Mesangial cell (primary cell): ENCODE results near the gene TRIP11. TPM values are rescaled to one million over a fixed set of nuclear protein-coding genes. Genes with fewer than 3 reads are reported as not detected.

Experiments
- total RNA-seq: library from RNA; depleted of rRNA; stranded (reverse); fragments of >200 nt; gene quantifications from 2 replicates; pipeline ENCODE4 v1.2.3, GENCODE V29; 2015

TRIP11 gene
- total RNA-seq = 6.0 and 7.5 TPM in 2 replicates

GRCh38 chr14:92039719-92040430 is at the start of gene TRIP11:
Gene TRIP11 (minus strand): TSS chr14:92040059. CDS start chr14:92039685, 374 bp downstream.

GRCh38 chr14:91947475-91948184 is 92.2 kb downstream of the TRIP11 start, which contains the start of gene FBLN5:
Gene FBLN5 (minus strand): TSS chr14:91947694. CDS start chr14:91947229, 465 bp downstream.

Other genes with a start within 250 kb of the TRIP11 start
- gene TC2N, start 172.5 kb downstream of the TRIP11 start, total RNA-seq = 0.16 and 2.7 TPM in 2 replicates
- gene FBLN5, start 92.4 kb downstream of the TRIP11 start, total RNA-seq = 5.7 and 12.3 TPM in 2 replicates
- gene ATXN3, start 66.5 kb upstream of the TRIP11 start, total RNA-seq = 3.1 and 16.4 TPM in 2 replicates
- 109 and 165 TPM in 2 replicates for gene NDUFB1, start 81.6 kb upstream of the TRIP11 start, total RNA-seq
- 21.2 and 27.2 TPM in 2 replicates for gene CPSF2, start 81.9 kb upstream of the TRIP11 start, total RNA-seq